Osteocyte (in vitro differentiated cells): ENCODE results near the gene ZNF536. TPM values are rescaled to one million over a fixed set of nuclear protein-coding genes. Genes with fewer than 3 reads are reported as not detected.
"Not testable (repeated sequence)": the region's sequence is repeated elsewhere in the genome, so short reads cannot be mapped to it uniquely, and the experiment has no call there.

Source experiments
- DNase-seq: peaks from one replicate; pipeline ENCODE4 v3.0.0; 2021; ENCODE audit warnings: mixed read lengths; ENCODE audit not compliant: unreplicated experiment; ENCODE audit errors: extremely low spot score
- H3K27ac Mint-ChIP-seq: one replicate; pipeline ENCODE4 v1.8.0; 2021; ENCODE audit warnings: mild to moderate bottlenecking, mixed read lengths; ENCODE audit not compliant: unreplicated experiment
- H3K27me3 Mint-ChIP-seq: one replicate; pipeline ENCODE4 v1.8.0; 2021; ENCODE audit warnings: mixed read lengths; ENCODE audit not compliant: unreplicated experiment
- H3K36me3 Mint-ChIP-seq: one replicate; pipeline ENCODE4 v1.8.0; 2021; ENCODE audit warnings: mixed read lengths; ENCODE audit not compliant: unreplicated experiment
- H3K4me1 Mint-ChIP-seq: one replicate; pipeline ENCODE4 v1.8.0; 2021; ENCODE audit warnings: mixed read lengths; ENCODE audit not compliant: unreplicated experiment
- H3K4me3 Mint-ChIP-seq: one replicate; pipeline ENCODE4 v1.8.0; 2021; ENCODE audit warnings: mild to moderate bottlenecking, moderate library complexity, mixed read lengths; ENCODE audit not compliant: unreplicated experiment
- H3K9me3 Mint-ChIP-seq: one replicate; pipeline ENCODE4 v1.8.0; 2021; ENCODE audit warnings: mixed read lengths; ENCODE audit not compliant: unreplicated experiment
- total RNA-seq: library from RNA; stranded (reverse); gene quantifications from 2 replicates; pipeline ENCODE4 v1.2.1, GENCODE V29; 2021
- TF ChIP-seq, protein P1 (sequence below): fragments of 200-600 bp; sonication (generic); IDR thresholded peaks from 2 replicates; pipeline ENCODE4 v1.5.0; 2021; ENCODE audit warnings: antibody characterized with exemption, mild to moderate bottlenecking, moderate library complexity

ZNF536 gene
- total RNA-seq, 1 donor from 2014 or later, result not detected

DNA sequence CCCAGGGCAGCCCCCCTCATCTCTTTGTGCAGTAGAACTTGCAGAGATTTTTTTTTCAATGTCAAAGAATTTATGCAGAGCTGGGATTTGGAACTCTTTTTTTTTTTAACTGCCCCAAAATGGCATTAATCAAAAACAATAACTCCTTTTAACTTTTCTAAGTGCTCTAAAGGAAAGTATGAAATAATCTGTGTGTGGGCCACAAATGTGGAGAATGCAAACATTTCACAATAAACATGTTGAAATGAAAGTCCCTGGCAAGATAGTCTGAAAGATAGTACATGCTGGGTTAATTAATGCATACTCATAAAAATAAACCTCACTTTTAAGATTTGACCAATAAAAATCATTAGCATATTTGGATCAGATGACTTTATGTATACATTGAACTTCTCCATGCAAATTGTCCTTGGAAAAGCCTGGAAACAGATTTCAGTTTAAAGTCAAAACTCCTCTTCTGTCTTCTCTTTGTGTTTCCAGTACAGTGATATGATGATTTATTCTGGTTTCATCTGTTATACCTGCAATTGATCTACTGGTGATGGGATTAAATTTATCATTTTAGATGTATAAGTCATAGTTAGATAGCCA, 30.5 kb upstream of the ZNF536 start:
- Mint-ChIP-seq H3K9me3 (peaks cover 12% of the 10 kb centered on the region), H3K36me3 (no peaks in the 10 kb centered on the region), H3K27me3 (no peaks in the 10 kb centered on the region), H3K4me3 (no peak overlapping the region), H3K4me1 (no peaks in the 10 kb centered on the region), H3K27ac (no peak overlapping the region)
- TF ChIP-seq, protein P1, sequence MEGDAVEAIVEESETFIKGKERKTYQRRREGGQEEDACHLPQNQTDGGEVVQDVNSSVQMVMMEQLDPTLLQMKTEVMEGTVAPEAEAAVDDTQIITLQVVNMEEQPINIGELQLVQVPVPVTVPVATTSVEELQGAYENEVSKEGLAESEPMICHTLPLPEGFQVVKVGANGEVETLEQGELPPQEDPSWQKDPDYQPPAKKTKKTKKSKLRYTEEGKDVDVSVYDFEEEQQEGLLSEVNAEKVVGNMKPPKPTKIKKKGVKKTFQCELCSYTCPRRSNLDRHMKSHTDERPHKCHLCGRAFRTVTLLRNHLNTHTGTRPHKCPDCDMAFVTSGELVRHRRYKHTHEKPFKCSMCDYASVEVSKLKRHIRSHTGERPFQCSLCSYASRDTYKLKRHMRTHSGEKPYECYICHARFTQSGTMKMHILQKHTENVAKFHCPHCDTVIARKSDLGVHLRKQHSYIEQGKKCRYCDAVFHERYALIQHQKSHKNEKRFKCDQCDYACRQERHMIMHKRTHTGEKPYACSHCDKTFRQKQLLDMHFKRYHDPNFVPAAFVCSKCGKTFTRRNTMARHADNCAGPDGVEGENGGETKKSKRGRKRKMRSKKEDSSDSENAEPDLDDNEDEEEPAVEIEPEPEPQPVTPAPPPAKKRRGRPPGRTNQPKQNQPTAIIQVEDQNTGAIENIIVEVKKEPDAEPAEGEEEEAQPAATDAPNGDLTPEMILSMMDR, result no peak
- DNase-seq, result no peak

DNA sequence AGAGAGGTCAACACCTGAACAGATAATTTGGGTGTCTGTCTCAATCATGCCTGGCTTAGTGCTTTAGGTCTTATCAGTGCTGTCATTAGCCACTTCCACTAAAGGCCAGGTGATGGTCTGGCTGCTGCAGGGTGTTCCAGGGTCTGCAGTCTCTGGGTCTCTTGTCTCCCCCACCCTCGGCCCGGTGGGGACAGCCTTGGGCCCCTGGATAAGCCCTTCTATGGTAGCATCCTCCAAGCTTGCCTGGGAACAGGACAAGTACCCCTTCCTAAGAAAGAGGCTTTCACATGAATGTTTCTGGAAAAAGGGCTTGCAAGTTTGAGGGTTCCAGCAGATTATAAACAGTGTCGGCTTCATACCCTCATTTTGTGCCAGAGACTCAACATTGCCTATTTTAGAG, 29.3 kb upstream of the ZNF536 start:
- no peak overlapping the region for H3K27ac Mint-ChIP-seq
- H3K4me1 Mint-ChIP-seq, result no peaks in the 10 kb centered on the region
- TF ChIP-seq, protein P1, result no peak
- H3K9me3 Mint-ChIP-seq, result peaks cover 22% of the 10 kb centered on the region
- no peaks in the 10 kb centered on the region for H3K27me3 Mint-ChIP-seq
- no peak overlapping the region for H3K4me3 Mint-ChIP-seq
- H3K36me3 Mint-ChIP-seq, result no peaks in the 10 kb centered on the region
- no peak for DNase-seq

DNA sequence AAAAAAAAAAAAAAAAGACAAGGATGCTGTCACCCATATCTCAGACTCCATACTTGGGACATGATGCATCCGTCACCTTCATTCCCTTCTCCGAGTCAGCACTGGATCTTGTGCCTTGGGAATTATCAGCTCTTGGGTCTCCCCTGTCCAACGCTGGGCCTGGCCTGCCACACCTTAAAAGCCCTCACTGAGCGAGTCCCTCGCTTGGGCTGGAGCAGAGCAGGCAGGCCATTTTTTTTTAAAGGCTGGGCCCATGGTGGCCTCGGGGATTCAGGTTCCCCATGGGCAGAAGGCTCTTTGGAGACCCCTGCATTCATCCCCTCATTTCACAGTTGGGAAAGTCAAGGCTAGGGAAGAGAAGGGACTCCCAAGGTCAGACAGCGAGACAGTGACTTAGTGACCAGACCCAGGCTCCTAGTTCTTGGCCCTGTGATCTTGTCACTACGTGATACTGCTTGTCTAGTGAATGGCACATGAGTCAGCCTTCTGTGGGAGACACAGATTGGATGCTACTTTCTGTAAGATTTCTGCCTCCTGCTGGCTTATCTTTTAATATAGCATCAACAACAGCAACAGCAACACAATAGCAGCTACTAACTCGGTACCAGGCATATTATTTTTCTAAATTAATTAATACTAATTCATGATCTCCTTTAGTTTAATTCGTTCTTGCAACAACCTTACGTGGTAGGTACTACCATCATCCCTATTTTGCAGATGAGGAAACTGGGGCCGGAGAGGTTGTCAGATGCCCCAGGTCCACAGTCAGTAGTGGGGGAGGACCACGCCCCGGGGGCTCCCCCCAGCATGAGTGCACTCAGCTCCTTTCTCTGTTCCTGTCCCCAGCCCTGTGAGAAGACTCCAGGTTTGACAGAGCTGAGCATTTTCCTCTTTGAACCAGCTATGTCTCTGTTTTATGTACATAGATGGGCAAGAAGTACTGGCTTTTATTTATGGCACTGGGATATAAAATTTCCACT, 27.4 kb upstream of the ZNF536 start:
- H3K4me1 Mint-ChIP-seq, result no peaks in the 10 kb centered on the region

DNA sequence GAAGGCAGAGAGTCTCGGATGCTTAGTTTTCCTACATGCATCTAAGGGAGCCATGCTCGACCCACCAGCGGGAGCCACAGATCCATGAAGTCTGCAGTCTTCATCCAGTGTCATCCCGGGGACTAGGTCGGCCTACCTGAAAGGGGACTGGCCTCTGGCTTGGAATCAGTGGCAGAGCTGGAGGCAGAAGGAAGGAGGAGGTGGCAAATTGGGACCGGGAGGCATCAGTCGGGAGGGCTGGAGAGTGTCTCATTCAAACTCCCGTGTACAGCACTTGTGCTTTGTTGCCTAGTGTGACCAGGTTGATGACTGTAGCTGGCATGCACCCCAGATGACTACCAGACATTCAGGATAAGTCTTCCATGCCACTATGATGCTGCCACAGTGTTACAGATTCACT, 26.5 kb upstream of the ZNF536 start:
- no peaks in the 10 kb centered on the region for H3K27me3 Mint-ChIP-seq
- peaks cover 27% of the 10 kb centered on the region for H3K9me3 Mint-ChIP-seq
- H3K27ac Mint-ChIP-seq, result no peak overlapping the region
- H3K4me1 Mint-ChIP-seq, result no peaks in the 10 kb centered on the region
- TF ChIP-seq, protein P1, result no peak
- DNase-seq, result no peak
- H3K36me3 Mint-ChIP-seq, result no peaks in the 10 kb centered on the region
- no peak overlapping the region for H3K4me3 Mint-ChIP-seq

More for the DNA sequence above, 27.4 kb upstream of the ZNF536 start:
- peaks cover 27% of the 10 kb centered on the region for H3K9me3 Mint-ChIP-seq
- DNase-seq, result no peak
- no peak overlapping the region for H3K4me3 Mint-ChIP-seq
- no peak overlapping the region for H3K27ac Mint-ChIP-seq
- no peaks in the 10 kb centered on the region for H3K27me3 Mint-ChIP-seq
- no peaks in the 10 kb centered on the region for H3K36me3 Mint-ChIP-seq
- TF ChIP-seq, protein P1, result no peak

DNA sequence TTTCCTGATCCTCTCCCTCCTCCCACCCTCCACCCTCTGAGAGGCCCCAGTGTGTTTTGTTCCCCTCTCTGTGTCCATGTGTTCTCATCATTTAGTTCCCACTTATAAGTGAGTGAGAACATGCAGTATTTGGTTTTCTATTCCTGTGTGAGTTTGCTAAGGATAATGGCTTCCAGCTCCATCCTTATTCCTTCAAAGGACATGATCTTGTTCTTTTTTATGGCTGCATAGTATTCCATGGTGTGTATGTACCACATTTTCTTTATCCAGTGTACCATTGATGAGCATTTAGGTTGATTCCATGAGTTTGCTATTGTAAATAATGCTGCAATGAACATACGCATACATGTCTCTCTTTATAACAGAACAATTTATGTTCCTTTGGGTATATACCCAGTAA, 25.7 kb upstream of the ZNF536 start:
- not testable (repeated sequence) for DNase-seq, H3K36me3 Mint-ChIP-seq

More for the DNA sequence above, 25.7 kb upstream of the ZNF536 start:
- not testable (repeated sequence) for H3K27ac Mint-ChIP-seq, H3K27me3 Mint-ChIP-seq, H3K4me3 Mint-ChIP-seq, H3K4me1 Mint-ChIP-seq
- peaks cover 27% of the 10 kb centered on the region for H3K9me3 Mint-ChIP-seq
